IPS-20b (cell line): Measurements from ENCODE around the gene C10orf143.
A peak's percentile ranks its signal among the peaks of the same experiment; 100 is the strongest.
"Not testable (repeated sequence)": the region's sequence is repeated elsewhere in the genome, so short reads cannot be mapped to it uniquely, and the experiment has no call there.

Experiments
- H3K27ac ChIP-seq: one replicate; pipeline ENCODE4 v1.5.1; 2013; ENCODE audit warnings: low read length
- H3K27me3 ChIP-seq: 2 replicates; pipeline ENCODE4 v1.6.1; 2013; ENCODE audit warnings: mild to moderate bottlenecking, low read length, inconsistent platforms; ENCODE audit not compliant: insufficient read depth
- H3K36me3 ChIP-seq: 2 replicates; pipeline ENCODE4 v1.6.1; 2013; ENCODE audit warnings: low read depth, mild to moderate bottlenecking, inconsistent platforms, low read length, moderate library complexity; ENCODE audit not compliant: insufficient read depth
- H3K4me1 ChIP-seq: 2 replicates; pipeline ENCODE4 v1.6.1; 2013; ENCODE audit warnings: mild to moderate bottlenecking, control low read depth, inconsistent platforms, low read length, moderate library complexity; ENCODE audit not compliant: insufficient read depth
- H3K4me3 ChIP-seq: 2 replicates; pipeline ENCODE4 v1.5.1; 2013; ENCODE audit warnings: mild to moderate bottlenecking, low read length, inconsistent platforms
- H3K9ac ChIP-seq: 2 replicates; pipeline ENCODE4 v1.6.1; 2013; ENCODE audit warnings: low read depth, mild to moderate bottlenecking, inconsistent platforms, low read length, moderate library complexity
- H3K9me3 ChIP-seq: 2 replicates; pipeline ENCODE4 v1.6.1; 2013; ENCODE audit warnings: mild to moderate bottlenecking, low read depth, low read length, inconsistent platforms; ENCODE audit not compliant: insufficient read depth

Gene C10orf143

GRCh38 chr10:130111113-130111851 is 652 bp upstream of the C10orf143 start:
- Histone ChIP-seq H3K27me3 (peaks cover 8% of the 10 kb centered on the region), H3K9ac (peak overlapping the region; percentile 98; the same call in 1 of the 2 replicates), H3K4me1 (0 out of 2 replicates have a peak, but pooled peaks cover 5% of the 10 kb centered on the region), H3K36me3 (no peaks in the 10 kb centered on the region), H3K9me3 (no peaks in the 10 kb centered on the region; the same call in 1 of the 2 replicates), H3K27ac (peak overlapping the region; percentile 96), H3K4me3 (peak overlapping the region; percentile 99)

DNA sequence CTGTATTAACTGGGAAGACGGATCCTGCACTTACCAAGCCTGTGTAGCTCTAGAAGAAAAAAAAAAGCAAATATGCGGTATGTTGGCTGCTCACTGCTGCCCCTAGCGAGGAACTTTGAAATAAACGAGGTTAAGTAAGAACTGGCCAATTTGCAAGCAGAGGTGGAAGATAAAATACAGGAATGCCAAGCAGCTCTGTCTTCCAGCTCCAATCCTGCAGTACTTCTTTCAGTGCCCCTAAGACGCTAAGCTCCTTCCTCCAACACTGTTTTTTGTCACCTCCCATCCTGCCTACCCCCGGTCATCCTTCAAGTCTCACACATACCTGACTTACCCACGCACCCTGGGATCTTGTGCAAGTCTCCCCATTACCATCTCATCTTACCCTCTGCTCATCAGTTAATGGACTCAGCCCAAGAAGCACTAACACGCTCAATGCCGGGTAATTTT is 809 bp downstream of the C10orf143 start:
- Histone ChIP-seq H3K4me3 (peak overlapping the region; percentile 99), H3K27ac (peak overlapping the region; percentile 96), H3K36me3 (no peaks in the 10 kb centered on the region), H3K9me3 (no peaks in the 10 kb centered on the region), H3K27me3 (peaks cover 9% of the 10 kb centered on the region), H3K9ac (peak overlapping the region; percentile 98), H3K4me1 (0 out of 2 replicates have a peak, but pooled peaks cover 7% of the 10 kb centered on the region)

- H3K36me3 ChIP-seq, result no peaks in the 10 kb centered on the region
- H3K27me3 ChIP-seq, result peaks cover 9% of the 10 kb centered on the region
- H3K4me1 ChIP-seq, result 0 out of 2 replicates have a peak, but pooled peaks cover 7% of the 10 kb centered on the region
- H3K9me3 ChIP-seq, result no peaks in the 10 kb centered on the region
- peak overlapping the region; percentile 99 for H3K4me3 ChIP-seq
- peak overlapping the region; percentile 98; the same call in 1 of the 2 replicates for H3K9ac ChIP-seq
- H3K27ac ChIP-seq, result no peak overlapping the region
These were observed 1.6 kb downstream of the C10orf143 start for GRCh38 chr10:130108934-130109604.

GRCh38 chr10:130108146-130108545 is 2.5 kb downstream of the C10orf143 start:
- not testable (repeated sequence) for H3K27me3 ChIP-seq, H3K4me1 ChIP-seq, H3K9ac ChIP-seq, H3K9me3 ChIP-seq, H3K4me3 ChIP-seq, H3K27ac ChIP-seq, H3K36me3 ChIP-seq

- Histone ChIP-seq H3K27ac (no peak overlapping the region), H3K27me3 (peaks cover 9% of the 10 kb centered on the region), H3K9me3 (no peaks in the 10 kb centered on the region), H3K9ac (peak overlapping the region; percentile 38; the same call in 1 of the 2 replicates), H3K36me3 (no peaks in the 10 kb centered on the region), H3K4me1 (0 out of 2 replicates have a peak, but pooled peaks cover 7% of the 10 kb centered on the region), H3K4me3 (peak overlapping the region; percentile 29; the same call in 1 of the 2 replicates)
These were observed 4.9 kb downstream of the C10orf143 start for GRCh38 chr10:130105724-130106123.

- Histone ChIP-seq H3K27ac (no peak overlapping the region), H3K4me3 (no peak overlapping the region), H3K4me1 (no peaks in the 10 kb centered on the region), H3K9ac (no peak overlapping the region), H3K27me3 (no peaks in the 10 kb centered on the region), H3K9me3 (peaks cover 5% of the 10 kb centered on the region; the same call in 1 of the 2 replicates), H3K36me3 (no peaks in the 10 kb centered on the region)
These were observed 11.3 kb downstream of the C10orf143 start for GRCh38 chr10:130099344-130099743.

- not testable (repeated sequence) for H3K9ac ChIP-seq, H3K4me3 ChIP-seq, H3K9me3 ChIP-seq, H3K36me3 ChIP-seq, H3K27me3 ChIP-seq, H3K4me1 ChIP-seq, H3K27ac ChIP-seq
These were observed 20.1 kb downstream of the C10orf143 start for GRCh38 chr10:130090565-130090964.

DNA sequence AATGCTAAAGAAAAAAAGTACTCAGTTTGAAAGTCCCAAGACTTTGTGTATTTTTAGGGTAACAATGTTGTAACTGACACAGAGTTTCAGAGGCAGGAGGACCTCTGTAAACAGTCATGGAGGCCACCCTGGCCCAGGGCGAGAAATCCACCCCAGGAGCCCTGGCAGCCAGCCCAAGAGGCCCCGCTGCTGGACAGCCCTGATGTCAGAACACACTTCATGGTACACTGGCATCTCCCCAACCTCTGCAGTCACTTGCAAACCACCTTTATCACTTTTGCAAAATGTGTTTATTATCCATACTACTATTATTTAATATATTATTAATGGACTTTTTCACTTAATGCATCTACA is 30.2 kb downstream of the C10orf143 start:
- H3K4me3 ChIP-seq, result no peak overlapping the region

DNA sequence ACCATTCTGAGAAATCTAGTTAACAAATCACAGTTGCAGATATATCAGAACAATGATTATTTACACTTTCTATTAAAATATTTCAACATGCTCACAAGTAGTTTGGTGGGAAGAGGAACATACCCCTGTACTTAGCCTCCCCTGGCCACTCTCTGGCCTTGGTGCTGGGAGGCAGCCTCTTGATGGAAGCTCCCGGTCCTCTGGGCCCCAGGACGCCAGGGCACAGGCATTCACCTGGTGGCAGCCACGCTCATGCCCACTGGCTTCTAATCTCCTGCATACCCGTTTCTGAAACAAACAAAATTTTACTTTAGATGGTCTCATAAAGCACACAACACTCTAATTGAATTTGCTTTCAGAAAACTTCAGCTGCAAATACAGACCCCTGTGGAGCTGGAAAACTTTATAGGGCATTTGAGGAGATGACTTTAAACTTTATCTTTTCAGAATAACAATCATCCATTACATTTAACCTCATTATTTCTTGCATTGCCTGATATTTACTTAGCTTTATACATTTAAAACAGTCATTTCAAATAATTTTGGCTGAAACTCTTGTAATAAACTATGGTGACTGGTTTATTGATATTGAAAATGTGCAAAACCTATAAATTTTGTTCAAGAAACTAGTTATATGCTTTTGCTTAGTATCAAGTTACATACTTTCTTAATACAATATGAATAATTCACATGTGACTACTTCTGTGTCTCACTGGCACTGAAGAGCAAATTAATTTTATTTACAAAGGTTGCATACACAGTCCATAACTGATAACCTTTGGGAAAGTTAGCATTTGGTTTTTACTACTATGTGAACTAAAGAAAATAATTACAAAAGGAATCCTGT is 30.8 kb downstream of the C10orf143 start:
- H3K4me1 ChIP-seq, result peaks cover 6% of the 10 kb centered on the region
- H3K27me3 ChIP-seq, result no peaks in the 10 kb centered on the region
- no peak overlapping the region for H3K27ac ChIP-seq
- no peak overlapping the region for H3K9ac ChIP-seq
- H3K36me3 ChIP-seq, result no peaks in the 10 kb centered on the region
- H3K4me3 ChIP-seq, result no peak overlapping the region
- no peaks in the 10 kb centered on the region for H3K9me3 ChIP-seq

More for the DNA sequence above, 30.2 kb downstream of the C10orf143 start:
- Histone ChIP-seq H3K9me3 (no peaks in the 10 kb centered on the region), H3K9ac (no peak overlapping the region), H3K27me3 (no peaks in the 10 kb centered on the region), H3K36me3 (no peaks in the 10 kb centered on the region), H3K4me1 (peaks cover 6% of the 10 kb centered on the region), H3K27ac (no peak overlapping the region)

DNA sequence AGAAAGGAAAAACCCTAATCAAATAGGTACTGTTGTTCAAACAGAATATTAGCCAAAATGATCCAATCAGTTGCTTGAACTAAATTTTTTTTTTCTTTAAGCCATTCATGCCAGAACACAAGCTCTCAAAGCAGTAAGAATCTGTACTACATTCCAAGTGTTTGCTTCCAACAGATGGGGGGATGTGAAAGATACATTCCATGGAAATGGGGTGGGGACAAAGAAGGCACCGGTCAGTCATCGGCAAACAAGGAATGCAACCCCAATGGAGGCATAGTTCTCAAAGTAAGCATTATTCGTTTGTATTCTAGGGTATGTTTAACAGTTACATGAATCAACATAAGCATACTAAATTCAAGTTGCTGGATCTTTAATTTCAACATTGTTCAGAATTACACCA is 32.5 kb downstream of the C10orf143 start:
- no peaks in the 10 kb centered on the region for H3K36me3 ChIP-seq
- no peaks in the 10 kb centered on the region for H3K27me3 ChIP-seq
- H3K4me1 ChIP-seq, result peaks cover 6% of the 10 kb centered on the region
- no peak overlapping the region for H3K9ac ChIP-seq
- H3K9me3 ChIP-seq, result no peaks in the 10 kb centered on the region
- no peak overlapping the region for H3K4me3 ChIP-seq
- no peak overlapping the region for H3K27ac ChIP-seq

DNA sequence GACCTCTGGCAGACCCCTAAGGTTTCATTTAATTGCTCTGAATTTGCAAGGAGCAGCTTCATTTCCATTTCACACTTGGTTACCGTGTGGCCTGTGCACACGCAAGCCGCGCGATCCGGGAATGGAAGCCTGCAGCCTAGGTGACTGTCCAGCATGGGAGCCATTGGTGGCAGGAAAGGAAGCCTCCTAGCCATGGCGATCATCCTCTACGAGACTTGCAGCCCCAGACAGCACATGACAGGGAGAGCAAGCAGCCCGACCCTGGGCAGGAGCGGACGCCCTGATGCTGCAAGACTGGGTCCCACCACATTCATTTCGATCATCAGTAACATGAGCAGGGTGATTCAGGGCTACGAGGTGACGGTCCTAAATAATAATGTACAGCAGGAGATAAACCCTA is 33.9 kb downstream of the C10orf143 start:
- no peaks in the 10 kb centered on the region for H3K36me3 ChIP-seq

More for the DNA sequence above, 33.9 kb downstream of the C10orf143 start:
- H3K9ac ChIP-seq, result no peak overlapping the region
- no peaks in the 10 kb centered on the region; the same call in 1 of the 2 replicates for H3K9me3 ChIP-seq
- H3K27ac ChIP-seq, result no peak overlapping the region
- no peak overlapping the region for H3K4me3 ChIP-seq
- H3K4me1 ChIP-seq, result peaks cover 6% of the 10 kb centered on the region
- no peaks in the 10 kb centered on the region for H3K27me3 ChIP-seq
